Kidney epithelial cell (primary cell): ENCODE data around the gene CYP27C1. TPM values are rescaled to one million over a fixed set of nuclear protein-coding genes. Genes with fewer than 3 reads are reported as not detected.

Experiments used
- DNase-seq: peaks from one replicate; pipeline ENCODE4 v3.0.0-alpha.2; 2010; ENCODE audit warnings: low read depth
- H3K27me3 ChIP-seq: 2 replicates; pipeline ENCODE4 v1.6.0; 2011; ENCODE audit warnings: low read length; ENCODE audit not compliant: control insufficient read depth, insufficient read depth
- H3K36me3 ChIP-seq: 2 replicates; pipeline ENCODE4 v1.5.1; 2011; ENCODE audit warnings: low read length; ENCODE audit not compliant: control insufficient read depth, insufficient read depth
- H3K4me3 ChIP-seq: 2 replicates; pipeline ENCODE4 v1.5.1; 2011; ENCODE audit warnings: low read depth, mild to moderate bottlenecking, control low read depth, low read length
- CTCF ChIP-seq: IDR thresholded peaks from 2 replicates; pipeline ENCODE4 v1.5.1; 2011; ENCODE audit warnings: mild to moderate bottlenecking, moderate library complexity, low read length, control low read depth, inconsistent platforms; ENCODE audit not compliant: insufficient read depth, poor library complexity, severe bottlenecking
- total RNA-seq: library from RNA; depleted of rRNA; stranded (reverse); fragments of >200 nt; gene quantifications from 2 replicates; pipeline ENCODE4 v1.2.3, GENCODE V29; 2015

Gene CYP27C1
- total RNA-seq, 1 donor from 2014 or later: 2.3 TPM

- no peak for TF ChIP-seq CTCF
- DNase-seq: no peak
- no peaks in the 10 kb centered on the region for H3K27me3 ChIP-seq
- H3K36me3 ChIP-seq: no peaks in the 10 kb centered on the region
- no peak overlapping the region for H3K4me3 ChIP-seq
These were observed 49.5 kb downstream of the CYP27C1 start for GRCh38 chr2:127170452-127171197.

- no peak for TF ChIP-seq CTCF
- Histone ChIP-seq H3K27me3 (no peaks in the 10 kb centered on the region), H3K36me3 (no peaks in the 10 kb centered on the region), H3K4me3 (no peak overlapping the region)
- no peak for DNase-seq
These were observed 50.1 kb downstream of the CYP27C1 start for GRCh38 chr2:127170021-127170420.

- no peak for TF ChIP-seq CTCF
- no peak for DNase-seq
- H3K4me3 ChIP-seq: no peak overlapping the region
- no peaks in the 10 kb centered on the region for H3K36me3 ChIP-seq
- no peaks in the 10 kb centered on the region for H3K27me3 ChIP-seq
These were observed 50.9 kb downstream of the CYP27C1 start for GRCh38 chr2:127169066-127169660.

- Histone ChIP-seq H3K36me3 (no peaks in the 10 kb centered on the region), H3K4me3 (no peak overlapping the region), H3K27me3 (no peaks in the 10 kb centered on the region)
- DNase-seq: no peak
- no peak for TF ChIP-seq CTCF
These were observed 53.8 kb downstream of the CYP27C1 start for GRCh38 chr2:127166231-127166860.

- Histone ChIP-seq H3K36me3 (no peaks in the 10 kb centered on the region), H3K4me3 (no peak overlapping the region), H3K27me3 (no peaks in the 10 kb centered on the region)
- no peak for TF ChIP-seq CTCF
- DNase-seq: no peak
These were observed 54.6 kb downstream of the CYP27C1 start for GRCh38 chr2:127165539-127165935.
